HPDE6-E6E7 (cell line): ENCODE results near the gene TAF1B.

ENCODE experiments used
- DNase-seq: peaks from one replicate; pipeline ENCODE4 v3.0.0; 2011; ENCODE audit warnings: missing footprints; ENCODE audit errors: extremely low spot score

Gene TAF1B

DNA sequence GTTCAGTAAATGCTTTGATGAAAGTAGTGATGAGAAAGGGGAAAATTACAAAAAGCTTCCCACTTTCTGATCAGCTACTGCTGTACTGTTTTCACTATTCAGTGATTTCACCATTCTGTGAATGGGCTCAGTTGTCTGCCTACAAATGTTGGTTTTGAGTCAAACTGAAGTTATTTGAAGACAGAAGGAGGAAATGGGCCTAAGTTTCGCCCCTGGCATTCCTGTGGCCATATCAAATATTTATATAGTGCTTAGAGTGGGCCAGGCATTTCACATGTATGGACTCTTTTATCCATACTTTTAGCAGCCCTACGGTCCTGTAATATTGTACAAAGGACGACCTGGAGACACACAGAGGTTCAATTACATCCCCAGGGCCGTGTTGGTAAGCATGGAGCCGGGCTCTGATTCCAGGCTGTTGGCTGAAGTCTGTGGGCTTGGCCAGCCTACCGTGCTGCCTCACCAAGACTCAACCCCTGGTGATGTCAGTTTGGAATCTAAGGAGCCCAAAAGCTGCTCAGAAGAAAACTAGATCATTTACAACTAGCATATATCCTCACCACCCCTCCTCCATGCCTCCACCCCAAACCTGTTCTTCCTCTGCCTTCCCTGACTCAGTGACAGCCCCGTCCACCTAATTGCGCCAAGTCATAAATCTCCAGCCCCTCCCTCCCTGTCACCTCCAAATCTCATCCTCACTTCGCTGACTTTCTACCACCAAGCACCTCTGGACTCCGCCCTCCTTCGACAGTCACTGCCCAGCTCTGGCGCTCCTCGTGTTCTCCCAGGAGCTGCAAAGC, 98.1 kb downstream of the TAF1B start:
- peak; percentile 25 for DNase-seq

- no peak for DNase-seq
Measured at GRCh38 chr2:9941996-9942390, 98.7 kb downstream of the TAF1B start.

- DNase-seq, result no peak
Measured at GRCh38 chr2:9944330-9944758, 101.1 kb downstream of the TAF1B start.

- DNase-seq, result no peak
Measured at GRCh38 chr2:9945596-9945995, 102.3 kb downstream of the TAF1B start.

- no peak for DNase-seq
Measured at GRCh38 chr2:9946076-9946475, 102.8 kb downstream of the TAF1B start.

DNA sequence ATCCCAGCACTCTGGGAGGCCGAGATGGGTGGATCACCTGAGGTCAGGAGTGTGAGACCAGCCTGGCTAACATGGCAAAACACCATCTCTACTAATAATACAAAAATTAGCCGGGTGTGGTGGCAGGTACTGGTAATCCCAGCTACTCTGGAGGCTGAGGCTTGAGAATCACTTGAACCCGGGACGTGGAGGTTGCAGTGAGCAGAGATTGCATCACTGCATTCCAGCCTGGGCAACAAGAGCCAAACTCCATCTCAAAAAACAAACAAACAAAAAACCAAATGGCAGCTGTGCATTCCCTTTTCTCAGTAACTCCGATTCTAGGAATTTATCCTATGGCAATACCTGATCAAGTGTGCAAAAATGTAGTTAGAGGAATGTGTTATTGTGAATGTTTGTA, 103.5 kb downstream of the TAF1B start:
- DNase-seq, result no peak

- no peak for DNase-seq
Measured at GRCh38 chr2:9948721-9949120, 105.4 kb downstream of the TAF1B start.

DNA sequence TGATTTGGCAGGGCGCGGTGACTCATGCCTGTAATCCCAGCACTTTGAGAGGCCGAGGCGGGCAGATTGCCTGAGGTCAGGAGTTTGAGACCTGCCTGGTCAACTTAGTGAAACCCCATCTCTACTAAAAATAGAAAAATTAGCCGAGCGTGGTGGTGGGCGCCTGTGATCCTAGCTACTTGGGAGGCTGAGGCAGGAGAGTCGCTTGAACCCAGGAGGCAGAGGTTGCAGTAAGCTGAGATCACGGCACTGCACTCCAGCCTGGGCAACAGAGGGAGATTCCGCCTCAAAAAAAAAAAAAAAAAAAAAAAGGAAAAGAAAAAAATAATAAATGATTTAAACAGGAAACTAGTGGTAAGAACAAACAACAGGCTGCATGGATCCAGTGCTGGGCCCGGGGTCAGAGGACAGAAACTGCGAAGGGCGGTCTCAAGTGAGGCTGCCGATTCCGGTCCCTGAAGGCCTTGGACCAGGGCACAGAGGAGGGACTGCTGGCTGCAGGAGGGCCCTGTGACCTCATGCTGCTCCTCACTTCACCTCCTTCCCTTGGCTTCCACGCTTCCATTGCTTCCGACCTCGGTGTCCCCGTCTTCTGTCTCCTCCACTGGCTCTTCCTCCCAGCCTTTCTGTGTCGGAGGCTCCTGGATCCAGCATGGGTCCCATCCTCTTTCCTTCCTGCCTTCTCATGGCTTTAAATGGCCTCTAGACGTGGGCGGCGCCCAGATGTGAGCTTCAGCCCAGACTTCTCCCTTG, 106.1 kb downstream of the TAF1B start:
- DNase-seq, result no peak

GRCh38 chr2:9949992-9950520, 106.8 kb downstream of the TAF1B start:
- DNase-seq, result no peak

GRCh38 chr2:9950521-9951271, 107.4 kb downstream of the TAF1B start:
- DNase-seq, result peak; percentile 31

DNA sequence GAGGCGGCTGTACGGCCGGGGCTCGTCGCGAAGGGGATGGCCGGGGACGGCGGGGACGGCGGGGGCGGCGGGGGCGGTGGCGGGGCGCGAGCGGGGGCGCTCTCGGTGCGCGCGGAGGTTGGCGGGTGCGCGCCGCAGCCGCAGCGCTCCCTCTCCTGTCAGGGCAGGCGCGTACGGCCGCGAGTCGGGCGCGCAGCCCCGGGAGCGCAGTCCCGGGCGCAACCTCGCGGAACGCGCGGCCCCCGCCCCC, 107.9 kb downstream of the TAF1B start:
- no peak for DNase-seq

DNA sequence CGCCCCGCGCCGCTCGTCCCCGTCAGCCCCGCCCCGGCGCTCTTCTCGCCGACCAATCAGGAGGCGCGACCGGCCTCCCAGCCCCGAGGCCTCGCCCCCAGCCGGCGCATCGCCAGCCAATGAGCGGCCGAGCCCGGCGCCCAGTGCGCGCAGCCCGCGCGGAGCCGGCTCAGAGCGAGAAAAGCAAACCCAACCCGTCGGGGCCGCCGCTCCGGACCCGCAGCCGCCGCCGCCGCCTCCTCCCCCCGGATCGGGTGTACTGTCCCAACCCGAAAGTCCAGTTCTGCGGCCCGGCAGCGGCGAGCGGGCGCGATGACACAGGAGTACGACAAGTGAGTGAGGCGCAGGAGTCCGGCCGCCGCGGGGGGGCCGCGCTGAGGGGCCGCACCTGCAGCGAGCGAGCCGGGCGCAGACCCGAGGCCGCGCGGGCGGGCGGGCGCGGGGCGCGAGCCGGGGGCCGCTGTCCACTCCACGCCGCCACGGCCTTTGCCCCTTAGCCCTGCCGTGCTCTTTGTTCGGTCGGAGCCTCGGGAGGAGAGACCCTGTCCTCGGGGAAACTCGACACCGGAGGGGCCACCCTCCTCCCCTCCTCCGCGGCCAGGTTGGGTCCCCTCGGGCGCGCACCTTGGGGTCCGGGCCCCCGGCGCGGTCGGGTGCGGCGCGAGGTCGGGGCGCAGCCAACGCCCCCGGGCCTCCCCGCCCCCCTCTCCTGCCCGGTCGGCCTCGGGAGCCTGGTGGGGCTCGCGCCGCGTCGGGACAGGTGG, 108.4 kb downstream of the TAF1B start, which contains the start of gene GRHL1:
Gene GRHL1, plus strand, starts transcription at position 172 of the 764 bp plus-strand sequence. Its CDS starts 141 bp downstream, at position 313.
- DNase-seq, result peak; percentile 93

GRCh38 chr2:9952286-9952737, 109.0 kb downstream of the TAF1B start:
- DNase-seq, result no peak

GRCh38 chr2:9952856-9953503, 109.7 kb downstream of the TAF1B start:
- no peak for DNase-seq

- no peak for DNase-seq
Measured at GRCh38 chr2:9954136-9954535, 110.9 kb downstream of the TAF1B start.

DNA sequence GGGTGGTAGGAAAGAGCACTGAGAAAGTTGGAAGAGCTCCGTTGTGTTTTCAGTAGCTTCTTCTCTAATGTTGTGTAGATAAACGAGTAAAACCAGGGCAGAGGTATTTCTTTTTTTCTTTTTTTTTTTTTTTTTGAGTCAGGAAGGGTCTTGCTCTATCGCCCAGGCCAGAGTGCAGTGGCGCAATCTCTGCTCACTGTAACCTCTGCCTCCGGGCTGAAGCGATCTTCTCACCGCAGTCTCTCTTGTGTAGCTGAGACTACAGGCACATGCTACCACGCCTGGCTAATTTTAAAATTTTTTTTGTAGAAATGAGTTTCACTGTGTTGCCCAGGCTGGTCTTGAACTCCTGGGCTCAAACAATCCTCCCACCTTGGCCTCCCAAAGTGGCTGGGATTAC, 114.8 kb downstream of the TAF1B start:
- DNase-seq, result no peak

DNA sequence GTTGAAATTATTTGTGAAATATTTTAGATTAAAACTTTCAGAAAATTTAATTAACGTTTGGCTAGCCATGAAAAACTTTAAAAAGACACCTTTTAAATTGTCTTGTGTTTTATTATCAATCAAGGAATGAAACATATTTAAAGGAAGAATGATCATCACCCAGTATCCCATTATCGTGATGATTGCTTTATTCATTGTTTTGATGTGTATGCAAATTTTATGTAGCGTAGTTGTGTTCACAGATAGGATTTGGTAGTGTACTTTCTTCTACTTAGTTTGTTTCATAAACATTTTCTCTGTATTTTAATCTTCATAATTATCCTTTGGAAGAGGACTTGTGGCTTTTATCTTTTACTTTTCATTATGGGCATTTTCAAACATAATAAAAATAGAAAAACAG, 116.0 kb downstream of the TAF1B start:
- DNase-seq, result no peak

- DNase-seq, result no peak
Measured at GRCh38 chr2:9961013-9961412, 117.7 kb downstream of the TAF1B start.

DNA sequence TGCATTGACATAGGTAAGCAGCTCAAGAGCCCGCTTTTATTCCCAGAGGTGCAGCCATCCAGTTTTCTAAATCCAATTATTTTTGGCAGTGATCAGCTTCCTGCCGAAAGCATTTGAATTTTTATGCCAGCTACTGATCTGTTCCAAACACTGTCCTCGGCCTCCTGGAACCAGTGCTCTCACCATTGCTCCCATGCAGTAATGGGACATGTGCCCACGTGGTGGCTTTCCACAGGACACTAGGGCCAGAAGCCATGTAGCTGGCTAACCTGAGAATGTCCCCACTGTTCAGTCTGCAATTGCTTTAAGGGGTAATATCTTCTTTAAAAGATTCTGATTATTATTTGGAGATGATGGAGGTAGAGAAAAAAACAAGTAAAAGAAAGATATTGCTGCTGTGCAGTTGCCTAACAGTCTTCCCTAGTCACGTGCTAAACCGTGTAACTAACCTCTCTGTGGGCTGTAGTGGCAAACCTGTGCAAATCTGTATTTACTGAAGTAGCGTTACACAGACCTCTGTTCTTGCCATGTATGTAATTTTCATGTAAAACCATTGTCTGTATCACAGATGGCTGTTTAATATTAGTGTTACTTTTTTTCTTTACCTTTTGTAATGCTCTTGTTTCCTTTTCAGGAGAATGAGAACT, 121.2 kb downstream of the TAF1B start:
- no peak for DNase-seq

DNA sequence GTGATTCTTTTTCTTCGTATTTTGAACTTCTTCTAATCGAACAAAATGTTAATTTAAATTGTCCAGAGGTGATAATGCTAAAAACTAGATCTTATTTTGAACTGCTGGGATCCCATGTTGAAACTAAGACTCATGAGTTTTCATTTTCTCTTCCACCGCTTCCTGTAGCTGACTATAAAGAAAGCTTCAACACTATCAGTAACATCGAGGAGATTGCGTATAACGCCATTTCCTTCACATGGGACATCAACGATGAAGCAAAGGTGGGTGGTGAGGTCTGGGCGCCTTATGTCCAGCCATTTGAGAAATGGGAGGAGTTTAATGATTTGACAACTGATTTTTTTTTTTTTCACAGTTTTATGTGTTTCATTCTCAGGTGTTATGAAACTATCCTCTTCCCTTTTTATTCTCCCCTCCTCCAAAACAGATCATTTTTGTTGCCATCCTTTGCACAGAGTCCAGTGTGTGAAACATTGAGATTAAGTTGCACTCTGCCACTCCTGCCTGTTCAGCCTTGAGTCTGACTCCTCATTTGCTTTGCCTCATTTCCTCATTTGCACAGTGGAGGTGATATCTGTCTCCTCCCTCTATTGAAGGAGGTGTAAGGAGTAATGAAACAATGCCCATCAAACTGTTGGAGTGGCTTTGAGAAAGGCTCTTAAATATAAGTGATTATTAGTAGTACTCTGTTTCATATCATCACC, 122.0 kb downstream of the TAF1B start:
- DNase-seq, result no peak
